GM18861 (cell line): ENCODE measurements around the gene EPHA7.

ENCODE experiments used
- ATAC-seq: cut with Tn5 transposase; IDR thresholded peaks from one replicate; pipeline ENCODE4 v1.9.1; 2021; ENCODE audit not compliant: unreplicated experiment

EPHA7 gene

GRCh38 chr6:93419304-93420162 is at the start of gene EPHA7:
EPHA7 (minus strand) TSS chr6:93419559; CDS start chr6:93419341, 218 bp downstream.
- peak; percentile 95 for ATAC-seq

GRCh38 chr6:93468291-93468690 is 48.9 kb upstream of the EPHA7 start:
- ATAC-seq: no peak

GRCh38 chr6:93454533-93454932 is 35.2 kb upstream of the EPHA7 start:
- no peak for ATAC-seq

- peak; percentile 96 for ATAC-seq
Observed at GRCh38 chr6:93453956-93454355, 34.6 kb upstream of the EPHA7 start.

GRCh38 chr6:93447874-93448273 is 28.5 kb upstream of the EPHA7 start:
- no peak for ATAC-seq

GRCh38 chr6:93437491-93437890 is 18.1 kb upstream of the EPHA7 start:
- no peak for ATAC-seq

GRCh38 chr6:93433592-93433991 is 14.2 kb upstream of the EPHA7 start:
- no peak for ATAC-seq

GRCh38 chr6:93424303-93425064 is 5.1 kb upstream of the EPHA7 start:
- no peak for ATAC-seq

- ATAC-seq: peak; percentile 26
Observed at GRCh38 chr6:93423542-93423941, 4.2 kb upstream of the EPHA7 start.

- no peak for ATAC-seq
Observed at GRCh38 chr6:93420163-93420795, 920 bp upstream of the EPHA7 start.

- no peak for ATAC-seq
Observed at GRCh38 chr6:93418408-93419303, 703 bp downstream of the EPHA7 start.

- ATAC-seq: no peak
Observed at GRCh38 chr6:93418033-93418407, 1.3 kb downstream of the EPHA7 start.

GRCh38 chr6:93417421-93418013 is 1.8 kb downstream of the EPHA7 start:
- ATAC-seq: no peak

- no peak for ATAC-seq
Observed at GRCh38 chr6:93416571-93417420, 2.6 kb downstream of the EPHA7 start.

- no peak for ATAC-seq
Observed at GRCh38 chr6:93413190-93413589, 6.2 kb downstream of the EPHA7 start.

GRCh38 chr6:93412452-93412851 is 6.9 kb downstream of the EPHA7 start:
- no peak for ATAC-seq

GRCh38 chr6:93407186-93407585 is 12.2 kb downstream of the EPHA7 start:
- ATAC-seq: no peak

- no peak for ATAC-seq
Observed at GRCh38 chr6:93403390-93403789, 16.0 kb downstream of the EPHA7 start.

- no peak for ATAC-seq
Observed at GRCh38 chr6:93398723-93399122, 20.6 kb downstream of the EPHA7 start.
